ENCODE measurements around the gene ROBO1.

GRCh38 chr3:79390352-79390751 is 377.4 kb downstream of the ROBO1 start:
- no peak for TF ChIP-seq POLR2A (IDR thresholded peaks at IDR 0.05; ENCODE audit: low read length)
- no peak for TF ChIP-seq GATA1 (IDR thresholded peaks at IDR 0.05; ENCODE audit: low read depth, low read length)
